ENCODE measurements around the gene NKX2-2.
"Not testable (repeated sequence)": the region's sequence is repeated elsewhere in the genome, so short reads cannot be mapped to it uniquely, and the experiment has no call there.

Gene NKX2-2

DNA sequence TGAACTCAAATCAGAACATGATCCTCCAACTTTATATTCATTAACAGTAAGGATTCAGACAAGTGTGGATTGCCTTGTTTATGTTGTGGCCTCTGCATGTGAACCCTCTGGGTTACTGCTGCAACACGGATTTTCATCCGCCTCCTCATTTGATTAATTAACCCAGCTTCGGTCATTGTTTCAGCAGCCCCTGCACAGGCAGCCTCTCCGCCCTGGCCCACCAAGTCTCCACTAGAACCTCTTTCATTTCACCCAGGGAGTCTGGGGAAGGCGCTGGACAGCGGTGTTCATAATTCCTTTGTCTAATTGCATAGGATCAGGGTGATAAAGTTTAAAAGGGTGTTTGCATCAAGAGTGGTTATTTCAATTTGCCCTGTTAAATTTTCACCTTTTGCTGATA, 15.7 kb downstream of the NKX2-2 start:
- Histone ChIP-seq H2AFZ (ENCODE audit: low read depth, low read length) (no peak overlapping the region), H3K27me3 (ENCODE audit: insufficient read depth, low read length) (peaks cover 9% of the 10 kb centered on the region), H3K9me3 (ENCODE audit: low read length) (no peaks in the 10 kb centered on the region), H3K36me3 (ENCODE audit: insufficient read depth, low read length) (no peaks in the 10 kb centered on the region), H3K4me1 (ENCODE audit: insufficient read depth, low read length) (no peaks in the 10 kb centered on the region), H3K4me3 (ENCODE audit: low read length) (no peak overlapping the region)

DNA sequence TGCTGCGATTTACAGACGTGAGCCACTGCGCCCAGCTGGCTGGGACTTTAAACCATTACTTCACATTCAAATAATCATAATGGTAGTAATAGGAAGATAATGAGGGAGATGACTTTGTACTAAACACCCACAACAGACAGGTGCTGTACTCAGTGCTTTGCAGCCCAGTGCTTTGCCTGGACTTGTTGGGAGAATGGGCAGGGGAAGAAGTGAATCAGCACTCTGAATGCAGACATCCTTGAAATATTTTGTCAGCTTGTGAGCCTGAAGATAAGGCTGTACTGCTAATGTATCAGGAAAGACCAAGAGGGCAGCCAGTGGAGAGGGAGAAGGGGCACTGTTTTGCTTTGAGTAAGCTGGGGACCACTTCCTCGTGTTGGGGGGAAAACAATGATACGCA, 17.4 kb downstream of the NKX2-2 start:
- Histone ChIP-seq H3K27me3 (ENCODE audit: insufficient read depth, low read length) (peaks cover 8% of the 10 kb centered on the region), H3K4me3 (ENCODE audit: low read length) (no peak overlapping the region), H2AFZ (ENCODE audit: low read depth, low read length) (no peak overlapping the region), H3K9me3 (ENCODE audit: low read length) (no peaks in the 10 kb centered on the region), H3K4me1 (ENCODE audit: insufficient read depth, low read length) (no peaks in the 10 kb centered on the region), H3K36me3 (ENCODE audit: insufficient read depth, low read length) (no peaks in the 10 kb centered on the region)

GRCh38 chr20:21493049-21493448, 20.8 kb downstream of the NKX2-2 start:
- Histone ChIP-seq H3K27me3 (ENCODE audit: insufficient read depth, low read length) (peaks cover 7% of the 10 kb centered on the region), H3K9me3 (ENCODE audit: low read length) (no peaks in the 10 kb centered on the region), H3K4me3 (ENCODE audit: low read length) (no peak overlapping the region), H3K4me1 (ENCODE audit: insufficient read depth, low read length) (no peaks in the 10 kb centered on the region), H2AFZ (ENCODE audit: low read depth, low read length) (no peak overlapping the region), H3K36me3 (ENCODE audit: insufficient read depth, low read length) (no peaks in the 10 kb centered on the region)

DNA sequence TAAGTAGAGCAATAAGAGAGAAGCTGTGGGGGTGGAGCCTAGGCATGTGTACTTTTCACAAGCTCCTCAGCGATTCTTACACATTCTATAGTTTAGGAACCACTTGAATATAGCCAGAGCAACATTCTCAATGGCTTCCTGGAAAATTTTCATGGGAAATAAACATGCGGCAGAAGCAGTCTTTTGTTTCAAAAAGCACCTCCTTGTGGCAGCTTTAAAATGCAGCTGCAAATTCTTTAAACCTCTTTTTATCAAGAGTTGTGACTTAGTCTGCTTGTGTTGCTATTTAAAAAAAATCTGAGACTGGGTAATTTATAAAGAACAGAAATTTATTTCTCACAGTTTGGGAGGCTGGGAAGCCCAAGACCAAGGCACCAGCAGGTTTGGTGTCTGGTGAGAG, 23.8 kb downstream of the NKX2-2 start:
- Histone ChIP-seq H2AFZ (ENCODE audit: low read depth, low read length) (no peak overlapping the region), H3K4me3 (ENCODE audit: low read length) (no peak overlapping the region), H3K27me3 (ENCODE audit: insufficient read depth, low read length) (peaks cover 7% of the 10 kb centered on the region), H3K36me3 (ENCODE audit: insufficient read depth, low read length) (no peaks in the 10 kb centered on the region), H3K9me3 (ENCODE audit: low read length) (no peaks in the 10 kb centered on the region), H3K4me1 (ENCODE audit: insufficient read depth, low read length) (no peaks in the 10 kb centered on the region)

DNA sequence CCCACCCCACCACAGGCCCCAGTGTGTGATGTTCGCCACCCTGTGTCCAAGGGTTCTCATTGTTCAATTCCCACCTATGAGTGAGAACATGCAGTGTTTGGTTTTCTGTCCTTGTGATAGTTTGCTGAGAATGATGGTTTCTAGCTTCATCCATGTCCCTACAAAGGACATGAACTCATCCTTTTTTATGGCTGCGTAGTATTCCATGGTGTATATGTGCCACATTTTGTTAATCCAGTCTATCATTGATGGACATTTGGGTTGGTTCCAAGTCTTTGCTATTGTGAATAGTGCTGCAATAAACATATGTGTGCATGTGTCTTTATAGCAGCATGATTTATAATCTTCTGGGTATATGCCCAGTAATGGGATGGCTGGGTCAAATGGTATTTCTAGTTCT, 33.7 kb downstream of the NKX2-2 start:
- H2AFZ ChIP-seq (ENCODE audit: low read depth, low read length); H3K9me3 ChIP-seq (ENCODE audit: low read length); H3K4me3 ChIP-seq (ENCODE audit: low read length); H3K36me3 ChIP-seq (ENCODE audit: insufficient read depth, low read length); H3K27me3 ChIP-seq (ENCODE audit: insufficient read depth, low read length); H3K4me1 ChIP-seq (ENCODE audit: insufficient read depth, low read length): not testable (repeated sequence)

DNA sequence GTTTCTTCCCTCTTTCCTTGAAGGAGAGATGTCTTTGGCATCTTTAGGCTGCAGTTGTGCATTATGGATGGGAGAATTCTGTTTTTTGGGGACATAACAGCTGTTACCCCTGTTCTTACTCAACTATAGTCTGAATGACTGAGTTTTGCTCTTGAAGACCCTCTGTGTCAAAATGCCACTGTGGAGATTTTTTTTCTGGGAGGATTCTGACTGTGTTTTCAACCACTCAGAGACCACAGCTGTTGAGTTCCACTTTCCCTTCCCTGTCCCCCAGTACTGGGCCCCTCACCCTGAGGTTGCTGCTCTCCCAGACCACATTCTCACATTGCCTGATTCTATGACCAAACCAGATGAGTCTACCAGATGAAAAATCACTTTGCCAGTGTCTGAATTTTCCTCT, 48.1 kb downstream of the NKX2-2 start:
- H2AFZ ChIP-seq (ENCODE audit: low read depth, low read length) = no peak overlapping the region
- peaks cover 9% of the 10 kb centered on the region for H3K27me3 ChIP-seq (ENCODE audit: insufficient read depth, low read length)
- no peaks in the 10 kb centered on the region for H3K9me3 ChIP-seq (ENCODE audit: low read length)
- H3K4me1 ChIP-seq (ENCODE audit: insufficient read depth, low read length) = no peaks in the 10 kb centered on the region
- no peak overlapping the region for H3K4me3 ChIP-seq (ENCODE audit: low read length)
- no peaks in the 10 kb centered on the region for H3K36me3 ChIP-seq (ENCODE audit: insufficient read depth, low read length)

- H3K27me3 ChIP-seq (ENCODE audit: insufficient read depth, low read length) = peaks cover 9% of the 10 kb centered on the region
- no peaks in the 10 kb centered on the region for H3K36me3 ChIP-seq (ENCODE audit: insufficient read depth, low read length)
- no peaks in the 10 kb centered on the region for H3K9me3 ChIP-seq (ENCODE audit: low read length)
- no peak overlapping the region for H2AFZ ChIP-seq (ENCODE audit: low read depth, low read length)
- H3K4me1 ChIP-seq (ENCODE audit: insufficient read depth, low read length) = no peaks in the 10 kb centered on the region
- no peak overlapping the region for H3K4me3 ChIP-seq (ENCODE audit: low read length)
Measured at GRCh38 chr20:21464916-21465315, 48.9 kb downstream of the NKX2-2 start.
